ENCODE measurements around the gene ZNF580. TPM values are rescaled to one million over a fixed set of nuclear protein-coding genes. Genes with fewer than 3 reads are reported as not detected.

ZNF580 gene
- total and polyA plus RNA-seq, 2 of the 13 experiments (the other 11 are each of a cell fraction or from before 2014, with no cell fraction given), result 4.4 to 6.0 TPM

DNA sequence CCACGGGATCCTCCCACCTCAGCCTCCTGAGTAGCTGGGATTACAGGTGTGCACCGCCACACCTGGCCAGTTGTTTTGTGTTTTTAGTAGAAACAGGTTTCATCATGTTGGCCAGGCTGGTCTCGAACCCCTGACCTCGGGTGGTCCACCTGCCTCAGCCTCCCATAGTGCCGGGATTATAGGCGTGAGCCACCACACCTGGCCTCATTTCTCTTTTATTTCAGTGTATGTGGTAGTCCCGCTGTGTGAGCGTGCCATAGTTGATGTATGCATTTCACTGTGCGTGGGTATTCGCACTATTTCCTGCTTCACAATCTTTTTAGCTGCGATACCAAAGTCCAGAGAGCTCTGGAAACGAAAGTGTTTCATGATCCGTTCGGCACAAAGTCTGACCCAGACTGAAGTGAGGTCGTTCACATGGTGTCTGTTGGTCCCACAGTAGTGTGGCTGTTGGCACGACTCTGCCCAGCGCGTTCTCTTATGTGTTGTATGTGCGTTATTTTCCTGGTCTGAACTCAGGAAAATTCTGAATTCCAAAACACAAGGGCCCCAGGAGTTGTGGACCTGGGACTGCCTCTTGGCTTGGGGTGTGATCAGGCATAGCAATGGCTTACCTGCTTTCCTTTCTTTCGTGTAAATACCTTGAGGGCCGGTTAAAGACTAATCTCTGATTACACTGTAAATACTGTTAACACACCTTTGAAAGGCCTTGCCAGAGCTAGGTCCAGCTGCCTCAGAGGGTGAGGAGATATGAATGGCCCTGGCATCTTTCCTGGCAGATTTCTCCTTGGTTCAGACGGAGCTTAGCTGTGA lies 42.9 kb downstream of the ZNF580 start (continued):
- TF ChIP-seq, protein P1, sequence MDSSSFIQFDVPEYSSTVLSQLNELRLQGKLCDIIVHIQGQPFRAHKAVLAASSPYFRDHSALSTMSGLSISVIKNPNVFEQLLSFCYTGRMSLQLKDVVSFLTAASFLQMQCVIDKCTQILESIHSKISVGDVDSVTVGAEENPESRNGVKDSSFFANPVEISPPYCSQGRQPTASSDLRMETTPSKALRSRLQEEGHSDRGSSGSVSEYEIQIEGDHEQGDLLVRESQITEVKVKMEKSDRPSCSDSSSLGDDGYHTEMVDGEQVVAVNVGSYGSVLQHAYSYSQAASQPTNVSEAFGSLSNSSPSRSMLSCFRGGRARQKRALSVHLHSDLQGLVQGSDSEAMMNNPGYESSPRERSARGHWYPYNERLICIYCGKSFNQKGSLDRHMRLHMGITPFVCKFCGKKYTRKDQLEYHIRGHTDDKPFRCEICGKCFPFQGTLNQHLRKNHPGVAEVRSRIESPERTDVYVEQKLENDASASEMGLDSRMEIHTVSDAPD (CRISPR knock-in tag; IDR thresholded peaks at IDR 0.05), result peak; percentile 53; the same call in 1 of the 2 replicates
- TF ChIP-seq, protein P2, sequence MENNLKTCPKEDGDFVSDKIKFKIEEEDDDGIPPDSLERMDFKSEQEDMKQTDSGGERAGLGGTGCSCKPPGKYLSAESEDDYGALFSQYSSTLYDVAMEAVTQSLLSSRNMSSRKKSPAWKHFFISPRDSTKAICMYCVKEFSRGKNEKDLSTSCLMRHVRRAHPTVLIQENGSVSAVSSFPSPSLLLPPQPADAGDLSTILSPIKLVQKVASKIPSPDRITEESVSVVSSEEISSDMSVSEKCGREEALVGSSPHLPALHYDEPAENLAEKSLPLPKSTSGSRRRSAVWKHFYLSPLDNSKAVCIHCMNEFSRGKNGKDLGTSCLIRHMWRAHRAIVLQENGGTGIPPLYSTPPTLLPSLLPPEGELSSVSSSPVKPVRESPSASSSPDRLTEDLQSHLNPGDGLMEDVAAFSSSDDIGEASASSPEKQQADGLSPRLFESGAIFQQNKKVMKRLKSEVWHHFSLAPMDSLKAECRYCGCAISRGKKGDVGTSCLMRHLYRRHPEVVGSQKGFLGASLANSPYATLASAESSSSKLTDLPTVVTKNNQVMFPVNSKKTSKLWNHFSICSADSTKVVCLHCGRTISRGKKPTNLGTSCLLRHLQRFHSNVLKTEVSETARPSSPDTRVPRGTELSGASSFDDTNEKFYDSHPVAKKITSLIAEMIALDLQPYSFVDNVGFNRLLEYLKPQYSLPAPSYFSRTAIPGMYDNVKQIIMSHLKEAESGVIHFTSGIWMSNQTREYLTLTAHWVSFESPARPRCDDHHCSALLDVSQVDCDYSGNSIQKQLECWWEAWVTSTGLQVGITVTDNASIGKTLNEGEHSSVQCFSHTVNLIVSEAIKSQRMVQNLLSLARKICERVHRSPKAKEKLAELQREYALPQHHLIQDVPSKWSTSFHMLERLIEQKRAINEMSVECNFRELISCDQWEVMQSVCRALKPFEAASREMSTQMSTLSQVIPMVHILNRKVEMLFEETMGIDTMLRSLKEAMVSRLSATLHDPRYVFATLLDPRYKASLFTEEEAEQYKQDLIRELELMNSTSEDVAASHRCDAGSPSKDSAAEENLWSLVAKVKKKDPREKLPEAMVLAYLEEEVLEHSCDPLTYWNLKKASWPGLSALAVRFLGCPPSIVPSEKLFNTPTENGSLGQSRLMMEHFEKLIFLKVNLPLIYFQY (CRISPR knock-in tag; IDR thresholded peaks at IDR 0.05; ENCODE audit: borderline replicate concordance), result peak; percentile 90; the same call in 1 of the 2 replicates
- TF ChIP-seq EP300 (IDR thresholded peaks at IDR 0.05; ENCODE audit: low read depth in 2 of 2, low read length in 2 of 2) (peak in 1 of 2 experiments; percentile 27; a peak in 1 of 4 replicates), EP300 (CRISPR knock-in tag; IDR thresholded peaks at IDR 0.05; ENCODE audit: borderline replicate concordance) (no peak), TCF7L2 (IDR thresholded peaks at IDR 0.05; ENCODE audit: low read depth, low read length) (no peak), PCBP1 (IDR thresholded peaks at IDR 0.05; ENCODE audit: borderline replicate concordance, low read depth, low read length) (no peak), GTF3A (CRISPR knock-in tag; conservative IDR thresholded peaks at IDR 0.05) (no peak), ELK4 (CRISPR knock-in tag; IDR thresholded peaks at IDR 0.05; ENCODE audit: borderline replicate concordance) (no peak), ZNF343 (CRISPR knock-in tag; IDR thresholded peaks at IDR 0.05) (no peak), KLF11 (CRISPR knock-in tag; IDR thresholded peaks at IDR 0.05) (peak; percentile 47), ZNF230 (CRISPR knock-in tag; IDR thresholded peaks at IDR 0.05) (no peak), MEF2D (CRISPR knock-in tag; IDR thresholded peaks at IDR 0.05) (no peak; the same call in 1 of the 2 replicates)
- TF ChIP-seq, protein P3, sequence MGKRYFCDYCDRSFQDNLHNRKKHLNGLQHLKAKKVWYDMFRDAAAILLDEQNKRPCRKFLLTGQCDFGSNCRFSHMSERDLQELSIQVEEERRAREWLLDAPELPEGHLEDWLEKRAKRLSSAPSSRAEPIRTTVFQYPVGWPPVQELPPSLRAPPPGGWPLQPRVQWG (CRISPR knock-in tag; IDR thresholded peaks at IDR 0.05; ENCODE audit: borderline replicate concordance, low read depth), result no peak
